ENCODE results near the gene ADORA1. TPM values are rescaled to one million over a fixed set of nuclear protein-coding genes. Genes with fewer than 3 reads are reported as not detected.

The ADORA1 gene
- polyA plus RNA-seq, 1 donor (not counting 4 experiments of a cell fraction or from before 2014, with no cell fraction given), result 0.09 TPM

- Histone ChIP-seq H3K36me3 (ENCODE audit: control insufficient read depth in 2 of 2, extremely low read depth in 1 of 2, insufficient read depth in 2 of 2, low read length in 2 of 2) (no peaks in the 10 kb centered on the region), H3K27ac (ENCODE audit: control insufficient read depth, insufficient read depth, low read length) (no peak overlapping the region), H3K9me3 (ENCODE audit: control insufficient read depth, low read depth, low read length) (no peaks in the 10 kb centered on the region), H3K79me2 (ENCODE audit: control insufficient read depth, insufficient read depth, low read length) (no peaks in the 10 kb centered on the region), H3K4me1 (ENCODE audit: control insufficient read depth, extremely low read depth, insufficient read depth, low read length) (no peaks in the 10 kb centered on the region), H3K4me3 (ENCODE audit: control insufficient read depth in 2 of 3, extremely low read depth in 1 of 3, insufficient read depth in 2 of 3, low read depth in 1 of 3, low read length in 3 of 3) (no peak overlapping the region), H3K9ac (ENCODE audit: control insufficient read depth, extremely low read depth, insufficient read depth, low read length) (no peak overlapping the region), H3K4me2 (ENCODE audit: control insufficient read depth, extremely low read depth, insufficient read depth, low read depth, low read length) (no peak overlapping the region), H3K9me1 (ENCODE audit: control insufficient read depth, extremely low read depth, insufficient read depth, low read length) (no peaks in the 10 kb centered on the region), H2AFZ (ENCODE audit: control insufficient read depth, low read length) (no peak overlapping the region), H4K20me1 (ENCODE audit: control insufficient read depth, extremely low read depth, insufficient read depth, low read length) (no peaks in the 10 kb centered on the region), H3K27me3 (ENCODE audit: control insufficient read depth, extremely low read depth, insufficient read depth, low read length) (peaks cover 4% of the 10 kb centered on the region)
- no peak for FAIRE-seq
- dilution Hi-C loops (cut with MboI; ENCODE audit: extremely low pct_ligation_motif_present, low sequenced_read_pairs), result no loop called here
- TF ChIP-seq CTCF (optimal IDR thresholded peaks at IDR 0.05 in 1 of 3, IDR thresholded peaks at IDR 0.05 in 1 of 3, conservative IDR thresholded peaks at IDR 0.05 in 1 of 3; ENCODE audit: extremely low read depth in 1 of 3, insufficient read depth in 2 of 3, low read length in 3 of 3), result no peak
- TF ChIP-seq EZH2 (IDR thresholded peaks at IDR 0.05; ENCODE audit: low read length), result no peak
- DNase-seq (ENCODE audit: low read depth, low spot score), result no peak
These were observed 80.2 kb downstream of the ADORA1 start for GRCh38 chr1:203207751-203208150.

GRCh38 chr1:203208181-203208580 is 80.7 kb downstream of the ADORA1 start:
- no peaks in the 10 kb centered on the region for H3K9me1 ChIP-seq (ENCODE audit: control insufficient read depth, extremely low read depth, insufficient read depth, low read length)
- no peak overlapping the region for H3K4me2 ChIP-seq (ENCODE audit: control insufficient read depth, extremely low read depth, insufficient read depth, low read depth, low read length)
- no peaks in the 10 kb centered on the region for H3K79me2 ChIP-seq (ENCODE audit: control insufficient read depth, insufficient read depth, low read length)
- no peaks in the 10 kb centered on the region for H4K20me1 ChIP-seq (ENCODE audit: control insufficient read depth, extremely low read depth, insufficient read depth, low read length)
- dilution Hi-C loops (cut with MboI; ENCODE audit: extremely low pct_ligation_motif_present, low sequenced_read_pairs), result no loop called here
- no peak overlapping the region for H2AFZ ChIP-seq (ENCODE audit: control insufficient read depth, low read length)
- no peaks in the 10 kb centered on the region for H3K36me3 ChIP-seq (ENCODE audit: control insufficient read depth in 2 of 2, extremely low read depth in 1 of 2, insufficient read depth in 2 of 2, low read length in 2 of 2)
- TF ChIP-seq EZH2 (IDR thresholded peaks at IDR 0.05; ENCODE audit: low read length), result no peak
- no peak for TF ChIP-seq CTCF (optimal IDR thresholded peaks at IDR 0.05 in 1 of 3, IDR thresholded peaks at IDR 0.05 in 1 of 3, conservative IDR thresholded peaks at IDR 0.05 in 1 of 3; ENCODE audit: extremely low read depth in 1 of 3, insufficient read depth in 2 of 3, low read length in 3 of 3)
- H3K4me1 ChIP-seq (ENCODE audit: control insufficient read depth, extremely low read depth, insufficient read depth, low read length), result no peaks in the 10 kb centered on the region
- no peak overlapping the region for H3K27ac ChIP-seq (ENCODE audit: control insufficient read depth, insufficient read depth, low read length)
- no peak overlapping the region for H3K9ac ChIP-seq (ENCODE audit: control insufficient read depth, extremely low read depth, insufficient read depth, low read length)
- H3K27me3 ChIP-seq (ENCODE audit: control insufficient read depth, extremely low read depth, insufficient read depth, low read length), result peaks cover under 1% of the 10 kb centered on the region
- DNase-seq (ENCODE audit: low read depth, low spot score) (no peak), FAIRE-seq (no peak)
- no peaks in the 10 kb centered on the region for H3K9me3 ChIP-seq (ENCODE audit: control insufficient read depth, low read depth, low read length)
- no peak overlapping the region for H3K4me3 ChIP-seq (ENCODE audit: control insufficient read depth in 2 of 3, extremely low read depth in 1 of 3, insufficient read depth in 2 of 3, low read depth in 1 of 3, low read length in 3 of 3)
